H1 (cell line): ENCODE data around the gene NOC2L. TPM values are rescaled to one million over a fixed set of nuclear protein-coding genes. Genes with fewer than 3 reads are reported as not detected.

Experiments
- CTCF ChIA-PET: fragments of 300-600 bp; sonication (Branson Sonifier 250); formaldehyde crosslinking; loops from one replicate; lab custom pipeline; 2021; ENCODE audit not compliant: partially characterized antibody; lab: Charles Lee
- POLR2A ChIA-PET: fragments of 300-600 bp; sonication (Branson Sonifier 250); formaldehyde crosslinking; loops from one replicate; lab custom pipeline; 2021; ENCODE audit warnings: inconsistent platforms; ENCODE audit not compliant: partially characterized antibody; lab: Charles Lee
- DNase-seq, 2 experiments: peaks; one replicate each; pipeline versions ENCODE4 v3.0.0 to v3.0.0-alpha.2; 2010 to 2022; ENCODE audit warnings: low spot score in 2 of 2, low read depth in 1 of 2, mixed read lengths in 1 of 2
- FAIRE-seq: peaks from 2 replicates; lab custom pipeline; 2011; peaks lifted over from hg19 to GRCh38; lab: Jason Lieb, UNC
- H2AFZ ChIP-seq: 2 replicates; pipeline ENCODE4 v1.8.1; 2012; ENCODE audit warnings: low read length, inconsistent platforms
- H2AK5ac ChIP-seq: 2 replicates; pipeline ENCODE4 v1.6.1; 2013; ENCODE audit warnings: low read depth, low read length
- H2BK120ac ChIP-seq: replicated peaks from 2 replicates; pipeline ENCODE3; 2013; ENCODE audit warnings: low read depth, low read length, inconsistent platforms
- H2BK12ac ChIP-seq: 2 replicates; pipeline ENCODE4 v1.6.1; 2013; ENCODE audit warnings: low read depth, low read length
- H2BK15ac ChIP-seq: 2 replicates; pipeline ENCODE4 v1.6.1; 2013; ENCODE audit warnings: low read length
- H2BK20ac ChIP-seq: 2 replicates; pipeline ENCODE4 v1.6.1; 2013; ENCODE audit warnings: low read length
- H2BK5ac ChIP-seq: 2 replicates; pipeline ENCODE4 v1.6.1; 2013; ENCODE audit warnings: low read depth, low read length
- H3K14ac ChIP-seq: 2 replicates; pipeline ENCODE4 v1.6.1; 2013; ENCODE audit warnings: inconsistent platforms; ENCODE audit not compliant: insufficient read length
- H3K18ac ChIP-seq: 2 replicates; pipeline ENCODE4 v1.6.1; 2013; ENCODE audit warnings: low read length; ENCODE audit errors: extremely low read depth
- H3K23ac ChIP-seq: 2 replicates; pipeline ENCODE4 v1.6.1; 2013; ENCODE audit warnings: inconsistent platforms; ENCODE audit not compliant: insufficient read length
- H3K23me2 ChIP-seq: 2 replicates; pipeline ENCODE4 v1.6.1; 2013; ENCODE audit warnings: low read depth, low read length
- H3K27ac ChIP-seq: 2 replicates; pipeline ENCODE4 v1.6.1; 2011; ENCODE audit warnings: low read depth, low read length, inconsistent platforms
- H3K27me3 ChIP-seq, 4 experiments: replicated peaks in 1 of 4; 1 replicate in 1 of 4; 2 replicates in 3 of 4; pipeline versions ENCODE4 v1.6.1 to v1.8.1; 2011 to 2013; ENCODE audit warnings: low read length in 3 of 4, mild to moderate bottlenecking in 3 of 4, inconsistent platforms in 2 of 4, mixed read lengths in 2 of 4, moderate library complexity in 1 of 4; ENCODE audit not compliant: control insufficient read depth in 3 of 4, insufficient read depth in 3 of 4; ENCODE audit errors: extremely low read depth in 1 of 4
- H3K36me3 ChIP-seq, 4 experiments: 2 replicates each; pipeline versions ENCODE4 v1.6.1 to v1.8.1; 2011 to 2013; ENCODE audit warnings: mild to moderate bottlenecking in 4 of 4, low read length in 3 of 4, moderate library complexity in 2 of 4, control low read depth in 1 of 4, inconsistent platforms in 1 of 4; ENCODE audit not compliant: insufficient read depth in 4 of 4, control insufficient read depth in 2 of 4
- H3K4ac ChIP-seq: replicated peaks from 2 replicates; pipeline ENCODE3; 2013; ENCODE audit warnings: low read length, low read depth, mixed read lengths, inconsistent platforms; ENCODE audit not compliant: insufficient read length
- H3K4me1 ChIP-seq, 4 experiments: replicated peaks in 1 of 4; 1 replicate in 1 of 4; 2 replicates in 3 of 4; pipeline versions ENCODE4 v1.6.1 to v1.8.1; 2011 to 2013; ENCODE audit warnings: low read length in 3 of 4, inconsistent platforms in 2 of 4, mixed read lengths in 1 of 4; ENCODE audit not compliant: insufficient read depth in 4 of 4, control insufficient read depth in 3 of 4
- H3K4me2 ChIP-seq, 2 experiments: 2 replicates each; pipeline versions ENCODE4 v1.6.1 to v1.8.1; 2011 to 2013; ENCODE audit warnings: low read depth in 2 of 2, low read length in 2 of 2, control low read depth in 1 of 2, inconsistent platforms in 1 of 2, mild to moderate bottlenecking in 1 of 2; ENCODE audit not compliant: insufficient read depth in 1 of 2
- H3K4me3 ChIP-seq, 4 experiments: fragments of 200-600, 300-600 bp in 1 of 4; sonication (generic), shearing (Covaris generic), sonication (Bioruptor Twin) in 1 of 4; 2 replicates each; pipeline versions ENCODE4 v1.5.1 to v1.8.1; 2011 to 2016; ENCODE audit warnings: low read length in 4 of 4, low read depth in 3 of 4, control low read depth in 2 of 4, inconsistent platforms in 2 of 4, mild to moderate bottlenecking in 2 of 4, mixed read lengths in 1 of 4, moderate library complexity in 1 of 4; ENCODE audit not compliant: insufficient read depth in 2 of 4; ENCODE audit errors: extremely low read depth in 1 of 4
- H3K56ac ChIP-seq: replicated peaks from 2 replicates; pipeline ENCODE3; 2013; ENCODE audit warnings: low read depth, mild to moderate bottlenecking, mixed read lengths, low read length, inconsistent platforms; ENCODE audit not compliant: insufficient read length
- H3K79me1 ChIP-seq: 2 replicates; pipeline ENCODE4 v1.6.1; 2013; ENCODE audit warnings: low read depth, low read length, control low read depth
- H3K79me2 ChIP-seq, 2 experiments: 2 replicates each; pipeline versions ENCODE4 v1.6.1 to v1.8.1; 2012 to 2013; ENCODE audit warnings: low read length in 2 of 2, mild to moderate bottlenecking in 2 of 2, inconsistent platforms in 1 of 2; ENCODE audit not compliant: insufficient read depth in 2 of 2, control insufficient read depth in 1 of 2
- H3K9ac ChIP-seq, 4 experiments: replicated peaks in 1 of 4; 1 replicate in 1 of 4; 2 replicates in 3 of 4; pipeline versions ENCODE4 v1.6.1 to v1.8.1; 2011 to 2013; ENCODE audit warnings: low read depth in 3 of 4, low read length in 3 of 4, control low read depth in 2 of 4, mild to moderate bottlenecking in 2 of 4, moderate library complexity in 2 of 4, inconsistent platforms in 1 of 4; ENCODE audit errors: extremely low read depth in 1 of 4
- H3K9me3 ChIP-seq, 2 experiments: 2 replicates each; pipeline versions ENCODE4 v1.6.1 to v1.8.1; 2012 to 2013; ENCODE audit warnings: mild to moderate bottlenecking in 2 of 2, moderate library complexity in 2 of 2, control low read depth in 1 of 2, inconsistent platforms in 1 of 2, low read depth in 1 of 2, low read length in 1 of 2, mixed read lengths in 1 of 2; ENCODE audit not compliant: insufficient read depth in 2 of 2
- H4K20me1 ChIP-seq, 2 experiments: replicated peaks in 1 of 2; 2 replicates each; pipeline versions ENCODE3 to v1.8.1; 2011 to 2013; ENCODE audit warnings: inconsistent platforms in 2 of 2, low read length in 2 of 2, mild to moderate bottlenecking in 1 of 2; ENCODE audit not compliant: insufficient read depth in 2 of 2, control insufficient read depth in 1 of 2
- H4K5ac ChIP-seq: 2 replicates; pipeline ENCODE4 v1.6.1; 2013; ENCODE audit warnings: low read length, low read depth, mixed read lengths, inconsistent platforms; ENCODE audit not compliant: insufficient read length
- H4K8ac ChIP-seq: 2 replicates; pipeline ENCODE4 v1.8.0; 2013; ENCODE audit warnings: mild to moderate bottlenecking, moderate library complexity, low read length, inconsistent platforms; ENCODE audit not compliant: insufficient read depth; ENCODE audit errors: extremely low read depth
- H4K91ac ChIP-seq: replicated peaks from 2 replicates; pipeline ENCODE3; 2013; ENCODE audit warnings: low read length, mixed read lengths, inconsistent platforms; ENCODE audit not compliant: insufficient read length
- CHD2 ChIP-seq: IDR thresholded peaks from 2 replicates; pipeline ENCODE4 v1.6.1; 2012; ENCODE audit warnings: low read length, improper control_type of control experiment
- RAD21 ChIP-seq, 2 experiments: IDR thresholded peaks in 1 of 2; conservative IDR thresholded peaks in 1 of 2; 2 replicates each; pipeline ENCODE4 v1.6.1; 2011; ENCODE audit warnings: low read depth in 2 of 2, low read length in 2 of 2, improper control_type of control experiment in 1 of 2, inconsistent platforms in 1 of 2, mild to moderate bottlenecking in 1 of 2, moderate library complexity in 1 of 2
- RXRA ChIP-seq: IDR thresholded peaks from 2 replicates; pipeline ENCODE4 v1.6.1; 2011; ENCODE audit warnings: low read depth, mild to moderate bottlenecking, low read length, moderate library complexity; ENCODE audit not compliant: insufficient read depth
- SRF ChIP-seq: IDR thresholded peaks from 2 replicates; pipeline ENCODE4 v1.6.1; 2011; ENCODE audit warnings: mild to moderate bottlenecking, low read depth, low read length, moderate library complexity
- SUZ12 ChIP-seq: fragments of 200-600 bp; sonication (generic); IDR thresholded peaks from 2 replicates; pipeline ENCODE4 v1.6.1; 2012; ENCODE audit warnings: mild to moderate bottlenecking, inconsistent platforms, low read length, moderate library complexity, mixed read lengths
- WGBS, 2 experiments: shearing (Covaris generic) in 1 of 2; methylation state at CpG; one replicate each; pipeline versions ENCODE4 v1.1.6 to v1.1.7; 2013 to 2015; ENCODE audit warnings: low lambda C conversion rate in 2 of 2, mixed read lengths in 2 of 2, inconsistent platforms in 1 of 2, low coverage in 1 of 2, missing lambda C conversion rate in 1 of 2; ENCODE audit not compliant: insufficient replicate concordance in 2 of 2, insufficient coverage in 1 of 2, insufficient read length in 1 of 2; ENCODE audit errors: extremely low coverage in 1 of 2, missing lambda C conversion rate in 1 of 2; 5-methylcytosine and 5-hydroxymethylcytosine counted together
- polyA plus RNA-seq, 7 experiments: library from polyadenylated mRNA; depleted of rRNA in 3 of 7; stranded (reverse) in 5 of 7; unstranded in 2 of 7; fragments of >200 nt in 5 of 7; fragments of 200-250 nt in 2 of 7; gene quantifications; 1 replicate in 5 of 7; 2 replicates in 1 of 7; 4 replicates in 1 of 7; pipeline versions ENCODE4 v1.2.1 to v1.2.3, GENCODE V29; 2011 to 2013; ENCODE audit warnings: missing spikeins in 2 of 7, mixed read lengths in 2 of 7
- total RNA-seq: library from RNA; stranded (reverse); fragmentation: NEBNext Ultra II Directional; extraction: Animal tissue kit (Norgen Biotek cat#: 25700); gene quantifications from 2 replicates; pipeline ENCODE4 v1.2.1, GENCODE V29; 2021
- TF ChIP-seq, protein P1 (sequence below): IDR thresholded peaks from 2 replicates; pipeline ENCODE4 v1.6.1; 2012; ENCODE audit warnings: inconsistent platforms

NOC2L gene
- total and polyA plus RNA-seq, 2 of the 8 experiments (the other 6 are each of a cell fraction or from before 2014, with no cell fraction given) = 74.7 to 130 TPM

DNA sequence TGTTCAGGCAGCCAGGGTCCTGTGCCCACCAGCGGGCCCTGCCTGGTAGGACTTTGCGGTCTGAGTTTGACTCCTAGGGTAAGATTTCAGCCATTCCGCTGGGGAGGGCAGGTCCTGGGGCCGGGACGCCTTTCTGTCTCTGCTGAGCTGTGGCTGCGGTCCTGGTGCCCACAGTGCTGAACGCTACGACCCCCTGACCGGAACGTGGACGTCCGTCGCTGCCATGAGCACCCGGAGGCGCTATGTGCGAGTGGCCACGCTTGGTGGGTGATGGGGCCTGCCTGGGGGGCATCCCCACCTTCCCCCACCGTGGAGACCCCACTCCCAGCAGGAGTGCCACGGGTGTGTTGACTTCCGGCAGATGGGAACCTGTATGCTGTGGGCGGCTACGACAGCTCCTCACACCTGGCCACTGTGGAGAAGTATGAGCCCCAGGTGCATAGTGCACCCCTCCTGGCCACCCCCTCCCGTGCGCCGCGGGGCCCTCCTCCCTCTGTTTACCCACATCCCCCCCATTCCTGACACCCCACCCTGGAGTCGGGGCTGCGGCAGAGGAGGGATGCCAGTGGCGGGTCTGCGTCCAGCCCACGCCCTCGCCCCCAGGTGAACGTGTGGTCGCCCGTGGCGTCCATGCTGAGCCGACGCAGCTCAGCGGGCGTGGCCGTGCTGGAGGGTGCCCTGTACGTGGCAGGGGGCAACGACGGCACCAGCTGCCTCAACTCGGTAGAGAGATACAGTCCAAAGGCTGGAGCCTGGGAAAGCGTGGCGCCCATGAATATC is 4.9 kb upstream of the NOC2L start:
- Histone ChIP-seq H3K4me1 (peaks cover 0 to 9% (median 7%) of the 10 kb centered on the region in 4 experiments; a peak in 5 of 7 replicates), H3K9ac (no peak overlapping the region), H4K20me1 (peaks cover 0 to 29% of the 10 kb centered on the region in 2 experiments), H3K79me1 (no peaks in the 10 kb centered on the region), H3K18ac (no peak overlapping the region), H4K91ac (no peak overlapping the region), H2AK5ac (no peak overlapping the region), H3K23ac (no peak overlapping the region), H2BK15ac (no peak overlapping the region), H2BK5ac (no peak overlapping the region), H3K23me2 (peaks cover 15% of the 10 kb centered on the region; the same call in 1 of the 2 replicates), H2BK12ac (no peak overlapping the region), H4K8ac (no peak overlapping the region; the same call in 1 of the 2 replicates), H3K4me3 (no peak overlapping the region), H4K5ac (no peak overlapping the region), H3K14ac (no peak overlapping the region), H3K36me3 (peaks cover 0 to 19% (median 10%) of the 10 kb centered on the region in 4 experiments; a peak in 7 of 8 replicates), H3K4me2 (no peak overlapping the region), H3K27ac (no peak overlapping the region), H3K4ac (no peak overlapping the region), H3K27me3 (peaks cover 14 to 56% (median 46%) of the 10 kb centered on the region in 4 experiments), H3K79me2 (peaks cover 0 to under 1% of the 10 kb centered on the region in 2 experiments; a peak in 1 of 4 replicates), H2BK20ac (no peak overlapping the region), H3K9me3 (no peaks in the 10 kb centered on the region; a peak in 1 of 4 replicates), H3K56ac (no peak overlapping the region), H2BK120ac (no peak overlapping the region), H2AFZ (no peak overlapping the region)
- FAIRE-seq (no peak), DNase-seq (no peak)
- CTCF ChIA-PET = interaction anchor here (0.6 to 2.8 kb wide), 4 partner anchors 12 to 32 kb away, joined by 3 to 9 read pairs (median 3); no protein-coding TSS in a partner anchor
- POLR2A ChIA-PET = no interaction called here
- WGBS, 2 experiments = 91% methylated on average over 36 of the region's 47 CpGs; no CpG with 5 or more reads in 1 of the 2 experiments
- TF ChIP-seq, protein P1, sequence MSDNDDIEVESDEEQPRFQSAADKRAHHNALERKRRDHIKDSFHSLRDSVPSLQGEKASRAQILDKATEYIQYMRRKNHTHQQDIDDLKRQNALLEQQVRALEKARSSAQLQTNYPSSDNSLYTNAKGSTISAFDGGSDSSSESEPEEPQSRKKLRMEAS = no peak
- TF ChIP-seq RXRA = no peak
- no peak for TF ChIP-seq SUZ12
- no peak for TF ChIP-seq CHD2
- no peak for TF ChIP-seq SRF
- TF ChIP-seq RAD21 (IDR thresholded peaks at IDR 0.05 in 1 of 2, conservative IDR thresholded peaks at IDR 0.05 in 1 of 2; ENCODE audit: low read depth in 2 of 2, low read length in 2 of 2) = no peak
